Activated T-cell treated with anti-CD3 and anti-CD28 coated beads, Interleukin-2, amount 50 U/mL, for 48 hours (primary cell): ENCODE data around the gene STX8.

Experiments used
- DNase-seq, 2 experiments: peaks; one replicate each; pipeline ENCODE4 v3.0.0-alpha.2; 2020

Gene STX8

GRCh38 chr17:9220398-9221146 is 355.0 kb downstream of the STX8 start:
- no peak for DNase-seq

GRCh38 chr17:9219631-9220397 is 355.8 kb downstream of the STX8 start:
- DNase-seq: no peak

GRCh38 chr17:9218911-9219310 is 356.7 kb downstream of the STX8 start:
- DNase-seq: no peak

GRCh38 chr17:9218064-9218635 is 357.5 kb downstream of the STX8 start:
- no peak for DNase-seq

- no peak for DNase-seq
Observed at GRCh38 chr17:9217151-9218056, 358.2 kb downstream of the STX8 start.

- DNase-seq: no peak
Observed at GRCh38 chr17:9215465-9215864, 360.2 kb downstream of the STX8 start.

GRCh38 chr17:9213303-9213640 is 362.3 kb downstream of the STX8 start:
- DNase-seq: no peak

GRCh38 chr17:9212376-9213302 is 363.0 kb downstream of the STX8 start:
- no peak for DNase-seq

- DNase-seq: no peak
Observed at GRCh38 chr17:9211133-9211765, 364.4 kb downstream of the STX8 start.

GRCh38 chr17:9209781-9210370 is 365.7 kb downstream of the STX8 start:
- no peak for DNase-seq

GRCh38 chr17:9209347-9209746 is 366.3 kb downstream of the STX8 start:
- no peak for DNase-seq

- no peak for DNase-seq
Observed at GRCh38 chr17:9208381-9209105, 367.1 kb downstream of the STX8 start.

GRCh38 chr17:9206741-9207332 is 368.8 kb downstream of the STX8 start:
- no peak for DNase-seq

- no peak for DNase-seq
Observed at GRCh38 chr17:9206410-9206703, 369.3 kb downstream of the STX8 start.

GRCh38 chr17:9205520-9206409 is 369.9 kb downstream of the STX8 start:
- no peak for DNase-seq

- no peak for DNase-seq
Observed at GRCh38 chr17:9204637-9205329, 370.8 kb downstream of the STX8 start.

- no peak for DNase-seq
Observed at GRCh38 chr17:9203771-9204425, 371.7 kb downstream of the STX8 start.

GRCh38 chr17:9202532-9202931 is 373.1 kb downstream of the STX8 start:
- DNase-seq: no peak
